Stromal cell of bone marrow (primary cell): ENCODE data around the gene ST3GAL3.

Experiments used
- DNase-seq: peaks from one replicate; pipeline ENCODE4 v3.0.0-alpha.2; 2012; ENCODE audit warnings: low read depth

Gene ST3GAL3

DNA sequence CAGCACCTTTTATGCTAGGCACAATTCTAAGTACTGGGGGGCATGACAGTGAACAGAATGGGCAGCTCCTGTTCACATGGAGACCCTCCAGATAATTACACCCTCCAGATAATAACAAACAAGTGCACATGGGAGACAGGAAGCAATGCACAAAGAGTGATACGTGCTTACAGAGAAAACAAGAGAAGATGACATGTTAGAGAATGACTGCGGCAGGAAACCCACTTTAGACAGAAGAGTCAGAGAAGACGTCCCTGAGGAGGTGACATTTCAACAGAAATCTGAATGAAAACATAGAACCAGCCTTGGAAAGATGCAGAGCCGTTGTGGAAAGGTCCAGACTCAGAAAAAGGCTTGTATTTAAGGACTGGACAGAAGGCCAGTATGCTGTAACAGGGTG is 171.5 kb downstream of the ST3GAL3 start:
- no peak for DNase-seq

- DNase-seq = peak; percentile 73
Observed at GRCh38 chr1:43879414-43879813, 172.1 kb downstream of the ST3GAL3 start.

DNA sequence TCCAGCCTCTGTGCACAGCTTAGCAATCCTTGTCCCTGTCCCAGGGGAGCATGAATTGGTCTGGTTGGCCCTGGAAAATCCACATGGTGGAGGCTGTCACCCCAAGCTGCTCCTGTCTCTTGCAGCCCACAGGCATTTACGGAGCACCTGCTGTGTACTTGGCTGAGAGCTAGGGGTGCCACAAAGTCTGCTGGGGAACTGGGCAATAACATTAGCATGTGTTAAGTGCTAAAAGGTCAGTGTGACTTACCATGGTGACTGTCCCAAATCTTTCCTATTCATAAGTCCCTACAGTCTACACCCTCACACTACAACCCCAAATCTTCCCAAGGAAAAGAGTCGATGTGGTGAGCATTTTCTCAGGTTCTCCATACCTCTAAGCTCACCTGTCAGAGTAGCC is 172.7 kb downstream of the ST3GAL3 start:
- DNase-seq = no peak

GRCh38 chr1:43880604-43881003 is 173.3 kb downstream of the ST3GAL3 start:
- no peak for DNase-seq

DNA sequence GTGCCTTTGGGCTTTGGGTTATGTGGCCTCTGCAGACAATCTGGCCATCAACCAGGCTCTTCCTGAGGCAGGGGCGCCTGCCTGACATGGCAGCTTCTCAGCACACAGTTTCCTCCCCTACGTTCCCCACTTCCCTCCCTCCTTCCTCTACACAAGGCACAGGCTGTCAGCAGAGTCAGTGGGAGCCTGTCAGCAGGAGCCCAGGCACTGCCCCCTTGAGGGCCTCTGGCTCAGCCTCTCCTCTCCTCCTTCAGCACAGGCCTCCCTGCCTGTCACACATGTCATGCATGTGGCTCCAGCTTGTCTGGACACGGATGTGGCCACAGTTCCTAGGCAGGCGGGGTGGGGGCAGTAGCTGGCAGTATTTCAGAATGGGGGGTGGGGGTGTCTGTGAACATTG is 174.1 kb downstream of the ST3GAL3 start:
- DNase-seq = no peak

DNA sequence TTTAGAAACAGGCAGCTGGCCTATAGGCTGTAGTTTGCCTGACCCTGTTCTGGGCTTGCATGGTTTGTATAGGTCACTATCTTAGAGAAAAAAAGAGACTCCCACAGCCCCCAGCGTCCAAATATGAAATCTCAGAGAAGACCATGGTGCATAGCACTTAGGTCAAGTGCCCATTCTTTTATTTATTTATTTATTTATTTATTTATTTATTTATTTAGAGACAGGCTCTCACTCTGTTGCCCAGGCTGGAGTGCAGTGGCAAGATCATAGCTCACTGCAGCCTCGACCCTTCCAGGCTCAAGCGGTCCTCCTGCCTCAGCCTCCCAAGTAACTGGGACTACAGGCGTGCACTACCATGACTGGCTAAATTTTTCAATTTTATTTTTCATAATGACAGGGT is 175.4 kb downstream of the ST3GAL3 start:
- no peak for DNase-seq

DNA sequence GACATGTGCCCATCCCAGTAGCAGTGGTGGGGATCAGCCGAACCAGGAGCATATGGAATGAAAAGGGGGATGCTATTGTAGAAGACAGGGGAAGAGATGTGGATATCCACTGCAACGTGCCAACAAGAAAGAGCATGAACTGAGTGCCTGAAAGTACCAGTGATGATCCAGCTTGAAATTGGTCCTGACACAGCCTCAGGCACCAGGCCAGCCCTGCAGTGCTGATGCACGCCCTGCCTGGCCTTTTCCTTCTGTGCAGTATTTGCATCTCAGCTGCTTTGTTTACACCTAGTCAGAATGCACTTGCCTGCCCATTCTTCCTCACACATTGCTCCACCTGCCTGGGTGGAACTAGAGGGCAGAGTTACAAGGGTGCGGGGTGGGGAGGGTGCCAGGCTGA is 176.0 kb downstream of the ST3GAL3 start:
- DNase-seq = no peak

- DNase-seq = no peak
Observed at GRCh38 chr1:43885279-43885801, 178.0 kb downstream of the ST3GAL3 start.

- no peak for DNase-seq
Observed at GRCh38 chr1:43887748-43888147, 180.4 kb downstream of the ST3GAL3 start.

- no peak for DNase-seq
Observed at GRCh38 chr1:43890815-43891214, 183.5 kb downstream of the ST3GAL3 start.

- DNase-seq = peak; percentile 34
Observed at GRCh38 chr1:43893006-43893405, 185.7 kb downstream of the ST3GAL3 start.

- DNase-seq = no peak
Observed at GRCh38 chr1:43898981-43899380, 191.6 kb downstream of the ST3GAL3 start.

GRCh38 chr1:43900386-43900785 is 193.1 kb downstream of the ST3GAL3 start:
- DNase-seq = no peak

- DNase-seq = no peak
Observed at GRCh38 chr1:43901196-43901961, 194.0 kb downstream of the ST3GAL3 start.

GRCh38 chr1:43902058-43902831 is 194.9 kb downstream of the ST3GAL3 start:
- no peak for DNase-seq

GRCh38 chr1:43904660-43905551 is 197.6 kb downstream of the ST3GAL3 start:
- no peak for DNase-seq

DNA sequence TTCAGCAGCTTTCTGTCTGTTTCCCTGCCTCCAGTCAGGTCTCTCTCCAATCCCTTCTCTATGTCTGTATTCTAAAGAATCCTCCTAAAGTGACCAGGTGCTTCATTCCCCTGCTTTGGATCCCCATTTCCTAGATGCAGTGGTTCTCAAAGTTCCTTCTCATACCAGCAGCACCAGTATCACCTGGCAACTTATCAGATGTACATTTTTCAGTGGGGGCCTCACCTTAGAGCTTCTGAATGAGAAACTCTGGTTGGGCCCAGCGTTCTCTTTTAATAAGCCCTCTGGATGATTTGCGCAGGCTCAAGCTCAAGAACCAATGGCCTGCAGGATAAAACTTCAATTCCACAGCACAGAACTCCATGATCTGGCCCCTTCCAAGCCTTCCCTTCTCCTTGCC is 200.9 kb downstream of the ST3GAL3 start:
- DNase-seq = no peak

GRCh38 chr1:43908858-43909257 is 201.5 kb downstream of the ST3GAL3 start:
- no peak for DNase-seq

GRCh38 chr1:43910343-43910742 is 203.0 kb downstream of the ST3GAL3 start:
- DNase-seq = no peak

DNA sequence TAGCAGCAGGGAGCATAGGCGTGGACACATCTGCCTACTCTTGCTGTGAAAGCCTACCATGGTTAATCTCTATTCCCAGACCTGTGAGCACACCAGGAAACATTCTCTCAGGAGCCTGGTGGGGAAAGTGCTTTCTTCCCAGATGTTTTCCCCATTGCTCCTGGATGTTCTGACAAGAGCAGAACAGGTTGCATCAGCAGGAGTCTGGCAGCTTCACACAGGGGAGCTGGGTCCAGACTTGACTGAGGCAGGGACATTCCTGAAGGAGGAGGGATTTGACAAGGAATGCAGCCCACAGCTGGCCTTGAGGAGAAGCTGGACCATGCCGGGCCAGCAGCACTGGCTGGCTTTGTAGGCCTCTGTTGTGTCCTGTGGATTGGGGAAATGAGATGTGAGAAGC is 205.3 kb downstream of the ST3GAL3 start:
- DNase-seq = no peak

DNA sequence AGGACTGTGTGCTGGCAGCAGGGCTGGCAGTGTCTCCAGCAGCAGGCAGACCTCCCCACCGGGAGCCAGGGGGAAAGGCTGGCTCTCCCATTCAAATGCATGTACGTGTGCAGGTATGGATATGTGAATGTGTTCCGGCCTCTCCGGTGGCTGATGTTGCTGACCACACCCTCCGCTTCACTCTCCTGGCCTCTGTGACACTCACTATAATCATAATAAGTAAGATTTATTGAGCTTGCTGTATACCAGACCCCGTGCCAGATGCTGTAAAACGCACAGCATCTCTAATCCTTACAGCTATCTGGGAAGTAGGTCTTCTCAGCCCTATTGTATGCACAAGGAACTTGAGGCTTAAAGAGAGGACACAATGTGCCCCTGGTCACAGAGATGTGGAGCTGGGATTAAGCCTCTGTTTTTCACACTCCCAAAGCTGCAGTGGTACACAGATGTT is 205.7 kb downstream of the ST3GAL3 start:
- DNase-seq = no peak
